GM18499 (cell line): ENCODE measurements around the gene CCNY.
A peak's percentile ranks its signal among the peaks of the same experiment; 100 is the strongest.

ENCODE experiments used
- ATAC-seq: cut with Tn5 transposase; IDR thresholded peaks from one replicate; pipeline ENCODE4 v1.9.1; 2021; ENCODE audit warnings: moderate number of reproducible peaks; ENCODE audit not compliant: insufficient read depth, unreplicated experiment

CCNY gene

DNA sequence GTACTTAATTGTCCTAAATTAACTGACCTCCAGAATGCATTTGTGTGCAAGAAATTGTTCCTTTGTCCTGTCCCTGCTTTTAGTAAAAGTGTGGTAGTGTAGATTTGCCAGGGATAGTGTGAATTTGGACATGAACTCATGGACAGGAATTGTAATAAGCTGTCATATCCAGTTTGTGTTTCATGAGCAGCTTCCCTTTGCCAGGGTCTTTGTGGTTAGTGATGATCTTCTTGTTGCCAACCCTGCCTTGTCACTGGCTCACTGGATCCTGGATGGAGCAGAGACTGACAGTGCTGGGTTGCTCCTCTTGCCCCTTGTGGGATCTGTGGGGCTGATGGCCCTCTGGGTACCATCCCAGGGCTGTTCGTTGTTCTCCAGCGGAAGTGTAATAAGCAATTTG is 110.1 kb downstream of the CCNY start:
- no peak for ATAC-seq

GRCh38 chr10:35447693-35448407 is 111.5 kb downstream of the CCNY start:
- ATAC-seq: no peak

- ATAC-seq: no peak
Measured at GRCh38 chr10:35448687-35449662, 112.7 kb downstream of the CCNY start.

- ATAC-seq: no peak
Measured at GRCh38 chr10:35449944-35450343, 113.6 kb downstream of the CCNY start.

- ATAC-seq: peak; percentile 98
Measured at GRCh38 chr10:35451151-35452016, 115.1 kb downstream of the CCNY start.

- no peak for ATAC-seq
Measured at GRCh38 chr10:35452171-35452570, 115.9 kb downstream of the CCNY start.

DNA sequence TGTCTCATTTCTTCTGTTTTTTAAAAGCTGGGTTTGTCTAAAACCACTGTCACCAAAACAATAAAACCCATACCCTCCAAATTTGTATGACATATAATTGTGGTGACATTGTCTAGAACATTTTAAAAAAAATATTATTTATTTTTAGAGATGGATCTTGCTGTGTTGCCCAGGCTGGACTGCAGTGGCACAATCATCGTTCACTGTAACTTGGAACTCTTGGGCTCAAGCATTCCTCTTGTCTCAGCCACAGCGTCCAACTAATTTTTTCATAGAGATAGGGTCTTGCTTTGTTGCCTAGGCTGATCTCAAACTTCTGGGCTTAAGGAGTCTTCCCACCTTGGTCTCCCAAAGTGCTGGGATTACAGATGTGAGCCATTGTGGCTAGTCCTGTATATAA is 116.5 kb downstream of the CCNY start:
- no peak for ATAC-seq

- no peak for ATAC-seq
Measured at GRCh38 chr10:35453855-35454532, 117.7 kb downstream of the CCNY start.

DNA sequence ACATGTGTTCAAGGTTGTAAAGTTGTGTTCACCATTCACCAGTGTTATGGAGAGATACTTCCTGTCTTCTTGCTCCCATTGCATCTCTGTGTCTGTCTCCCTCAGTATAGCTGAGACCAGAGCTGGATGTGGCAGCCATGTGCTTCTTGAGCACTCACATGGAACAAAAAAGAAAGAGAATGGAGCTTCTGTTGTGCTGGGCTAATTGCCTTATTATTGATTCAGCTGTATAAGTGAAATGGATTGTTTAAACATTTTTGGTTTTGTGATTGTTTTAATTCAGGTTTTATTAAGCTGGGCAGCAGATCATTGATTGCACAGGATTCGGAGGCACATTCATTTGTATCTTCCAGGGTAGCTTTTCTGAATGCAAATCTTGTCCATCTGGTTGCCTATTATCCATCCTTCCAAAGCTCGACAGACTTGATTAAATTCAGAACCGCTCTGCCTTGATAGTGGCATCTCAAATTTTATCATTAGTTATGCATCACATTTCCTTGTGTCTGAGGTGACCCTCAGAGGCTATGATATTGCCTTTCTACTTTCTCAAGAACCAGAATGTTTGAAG is 119.9 kb downstream of the CCNY start:
- no peak for ATAC-seq

GRCh38 chr10:35456784-35457183 is 120.5 kb downstream of the CCNY start:
- ATAC-seq: no peak

- ATAC-seq: no peak
Measured at GRCh38 chr10:35458500-35459448, 122.5 kb downstream of the CCNY start.

- no peak for ATAC-seq
Measured at GRCh38 chr10:35459449-35459847, 123.1 kb downstream of the CCNY start.

DNA sequence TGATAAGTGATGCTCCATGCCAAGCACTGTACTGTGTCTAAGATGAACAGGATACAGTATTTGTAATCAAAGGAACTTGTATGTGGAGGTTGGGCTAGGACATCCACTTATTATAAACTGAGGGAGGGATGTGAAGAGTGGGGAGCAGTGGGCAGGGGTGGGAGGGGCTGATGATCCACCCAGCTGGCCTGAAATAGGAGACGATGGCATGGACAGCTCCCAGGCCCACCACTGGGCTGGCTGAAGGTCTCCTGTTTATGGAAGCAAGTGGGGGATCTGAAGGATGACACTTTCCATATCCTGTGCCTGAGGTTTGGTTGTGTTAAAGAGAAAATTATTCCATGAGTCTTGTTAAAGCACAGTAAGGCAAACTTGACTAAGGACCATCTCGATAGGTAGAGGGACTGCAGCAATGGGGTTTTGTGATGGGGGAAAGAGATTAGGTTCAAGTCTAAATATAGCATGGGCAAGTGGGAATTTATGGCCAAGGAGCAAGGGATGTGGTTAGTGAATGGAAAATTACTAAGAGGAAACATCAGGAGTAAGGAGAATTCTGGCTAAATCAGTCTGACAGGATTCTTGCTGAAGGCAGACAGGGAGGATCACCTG is 124.6 kb downstream of the CCNY start:
- no peak for ATAC-seq

DNA sequence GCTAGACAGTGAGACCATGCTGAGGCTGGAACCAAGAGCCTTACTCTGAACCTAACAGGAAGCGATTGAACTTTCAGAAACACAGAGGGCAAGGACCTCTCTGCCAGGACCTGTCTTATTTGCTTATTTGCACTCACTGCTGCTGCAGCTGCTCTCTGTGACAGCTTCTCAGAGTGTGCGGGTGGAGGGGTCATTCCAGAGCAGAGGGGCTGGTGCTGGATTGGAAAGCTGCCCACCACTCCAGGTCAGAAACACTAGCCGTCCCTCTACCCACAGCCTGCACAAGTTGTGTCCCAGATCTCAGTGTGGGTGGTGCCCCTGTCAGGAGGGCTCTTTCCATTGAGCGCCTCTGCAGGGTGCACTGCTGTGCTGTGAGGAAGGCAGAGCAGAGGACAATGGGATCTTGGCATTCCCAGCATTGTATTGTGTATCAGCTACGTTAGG is 126.2 kb downstream of the CCNY start:
- ATAC-seq: peak; percentile 91

GRCh38 chr10:35463105-35463867 is 127.0 kb downstream of the CCNY start:
- no peak for ATAC-seq

GRCh38 chr10:35463878-35464277 is 127.6 kb downstream of the CCNY start:
- no peak for ATAC-seq

GRCh38 chr10:35464825-35465456 is 128.6 kb downstream of the CCNY start:
- ATAC-seq: no peak
